Brain microvascular endothelial cell (primary cell): ENCODE measurements around the gene KCTD7.

ENCODE experiments used
- DNase-seq: peaks from one replicate; pipeline ENCODE4 v3.0.0-alpha.2; 2020
- H3K27ac ChIP-seq: fragments of 250-450 bp; sonication (Bioruptor Pico); 2 replicates; pipeline ENCODE4 v1.5.1; 2020; ENCODE audit warnings: mild to moderate bottlenecking, moderate library complexity
- H3K27me3 ChIP-seq: fragments of 250-450 bp; sonication (Bioruptor Pico); replicated peaks from 2 replicates; pipeline ENCODE4 v1.5.1; 2020; ENCODE audit warnings: mild to moderate bottlenecking
- H3K36me3 ChIP-seq: fragments of 250-450 bp; sonication (Bioruptor Pico); replicated peaks from 2 replicates; pipeline ENCODE4 v1.5.1; 2020; ENCODE audit warnings: mild to moderate bottlenecking
- H3K4me3 ChIP-seq: 2 replicates; pipeline ENCODE4 v1.5.1; 2011; ENCODE audit warnings: low read depth, mild to moderate bottlenecking, control low read depth, low read length, moderate library complexity
- in situ Hi-C: cut with HindIII; loops from 2 replicates; pipeline ENCODE4 v1.10.0; 2017; ENCODE audit warnings: low sequenced_read_pairs, low pct_ligation_motif_present
- TF ChIP-seq, protein P1 (sequence below): IDR thresholded peaks from 2 replicates; pipeline ENCODE4 v1.5.1; 2011; ENCODE audit warnings: low read depth, mild to moderate bottlenecking, moderate library complexity, low read length, control low read depth, inconsistent platforms; ENCODE audit errors: missing control alignments

KCTD7 gene

DNA sequence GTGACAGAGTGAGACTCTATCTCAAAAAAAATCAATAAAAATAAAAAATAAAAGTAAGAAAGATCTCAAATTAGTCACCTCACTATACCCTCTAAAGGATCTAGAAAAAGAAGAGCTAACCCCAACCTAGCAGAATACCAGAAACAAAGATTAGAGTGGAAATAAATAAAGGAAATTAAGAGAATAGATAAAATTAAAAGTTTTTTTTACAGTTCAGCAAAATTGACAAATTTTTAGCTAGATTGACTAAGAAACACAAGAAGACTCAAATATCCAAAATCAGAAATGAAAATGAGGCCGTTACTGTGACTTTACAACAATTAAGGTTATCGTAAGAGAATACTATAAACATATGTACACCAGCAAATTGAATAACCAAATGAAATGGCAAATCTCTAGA lies 29.1 kb downstream of the KCTD7 start:
- TF ChIP-seq, protein P1, sequence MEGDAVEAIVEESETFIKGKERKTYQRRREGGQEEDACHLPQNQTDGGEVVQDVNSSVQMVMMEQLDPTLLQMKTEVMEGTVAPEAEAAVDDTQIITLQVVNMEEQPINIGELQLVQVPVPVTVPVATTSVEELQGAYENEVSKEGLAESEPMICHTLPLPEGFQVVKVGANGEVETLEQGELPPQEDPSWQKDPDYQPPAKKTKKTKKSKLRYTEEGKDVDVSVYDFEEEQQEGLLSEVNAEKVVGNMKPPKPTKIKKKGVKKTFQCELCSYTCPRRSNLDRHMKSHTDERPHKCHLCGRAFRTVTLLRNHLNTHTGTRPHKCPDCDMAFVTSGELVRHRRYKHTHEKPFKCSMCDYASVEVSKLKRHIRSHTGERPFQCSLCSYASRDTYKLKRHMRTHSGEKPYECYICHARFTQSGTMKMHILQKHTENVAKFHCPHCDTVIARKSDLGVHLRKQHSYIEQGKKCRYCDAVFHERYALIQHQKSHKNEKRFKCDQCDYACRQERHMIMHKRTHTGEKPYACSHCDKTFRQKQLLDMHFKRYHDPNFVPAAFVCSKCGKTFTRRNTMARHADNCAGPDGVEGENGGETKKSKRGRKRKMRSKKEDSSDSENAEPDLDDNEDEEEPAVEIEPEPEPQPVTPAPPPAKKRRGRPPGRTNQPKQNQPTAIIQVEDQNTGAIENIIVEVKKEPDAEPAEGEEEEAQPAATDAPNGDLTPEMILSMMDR: no peak
- H3K36me3 ChIP-seq: no peaks in the 10 kb centered on the region
- no peak overlapping the region for H3K4me3 ChIP-seq
- DNase-seq: no peak
- H3K27ac ChIP-seq: no peak overlapping the region
- in situ Hi-C loops: no loop called here
- no peaks in the 10 kb centered on the region for H3K27me3 ChIP-seq

DNA sequence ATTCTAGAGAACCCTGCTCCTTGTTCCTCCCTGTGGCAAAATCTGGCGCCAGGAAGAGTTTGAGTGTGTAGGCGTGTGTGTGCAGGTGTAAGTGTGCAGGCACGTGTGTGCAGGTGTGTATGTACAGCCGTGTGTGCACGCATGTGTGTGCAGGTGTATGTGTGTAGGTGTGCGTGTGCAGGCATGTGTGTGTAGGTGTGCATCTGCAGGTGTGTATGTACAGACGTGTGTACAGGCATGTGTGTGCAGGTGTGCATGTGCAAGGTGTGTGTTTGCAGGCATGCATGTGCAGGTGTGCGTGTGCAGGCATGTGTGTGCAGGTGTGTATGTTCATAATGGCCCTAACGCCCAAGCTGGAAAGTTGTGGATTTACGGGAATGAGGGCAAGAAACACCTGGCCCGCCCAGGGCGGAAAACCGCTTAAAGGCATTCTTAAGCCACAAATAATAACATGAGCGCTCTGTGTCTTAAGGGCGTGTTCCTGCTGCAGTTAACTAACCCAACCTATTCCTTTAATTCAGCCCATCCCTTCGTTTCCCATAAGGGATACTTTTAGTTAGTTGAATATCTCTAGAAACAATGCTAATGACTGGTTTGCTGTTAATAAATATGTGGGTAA lies 34.1 kb downstream of the KCTD7 start:
- H3K36me3 ChIP-seq: no peaks in the 10 kb centered on the region
- TF ChIP-seq, protein P1: no peak
- H3K27me3 ChIP-seq: no peaks in the 10 kb centered on the region
- no peak overlapping the region for H3K4me3 ChIP-seq
- DNase-seq: no peak
- in situ Hi-C loops: no loop called here
- no peak overlapping the region for H3K27ac ChIP-seq

DNA sequence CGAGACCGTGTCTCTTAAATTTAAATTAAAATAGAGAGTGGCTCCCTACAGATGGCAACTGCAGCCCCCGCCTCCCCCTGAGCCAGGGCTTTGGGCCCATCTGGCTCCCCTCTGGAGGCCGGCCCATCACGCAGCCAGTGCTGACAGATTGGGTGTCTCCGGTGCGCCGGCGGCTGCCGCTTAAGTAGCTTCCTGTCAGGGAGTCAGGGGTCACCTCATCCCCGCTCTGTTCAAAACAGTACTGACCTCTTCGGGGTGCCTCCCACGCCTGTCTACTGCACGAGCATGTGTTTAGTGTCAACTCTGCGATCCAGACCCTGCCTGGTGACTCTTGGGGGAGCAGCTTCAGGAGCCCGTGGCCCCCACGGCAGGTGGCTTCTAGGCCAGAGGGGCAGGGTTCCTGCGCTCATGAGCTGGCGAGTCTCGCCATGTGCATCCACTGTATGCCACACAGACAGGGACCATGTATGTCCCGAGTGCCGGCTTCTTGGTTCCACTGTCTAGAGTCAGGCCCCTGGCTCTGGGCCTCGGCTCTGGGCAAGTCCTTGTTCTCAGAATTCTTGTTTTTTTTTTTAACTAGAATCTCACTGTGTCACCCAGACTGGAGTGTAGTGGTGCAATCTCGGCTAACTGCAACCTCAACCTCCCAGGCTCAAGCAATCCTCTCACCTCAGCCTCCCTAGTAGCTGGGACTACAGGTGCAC lies 36.1 kb downstream of the KCTD7 start:
- Histone ChIP-seq H3K4me3 (no peak overlapping the region), H3K27ac (no peak overlapping the region), H3K27me3 (no peaks in the 10 kb centered on the region), H3K36me3 (no peaks in the 10 kb centered on the region)
- DNase-seq: no peak
- TF ChIP-seq, protein P1: no peak
- in situ Hi-C loops: no loop called here

DNA sequence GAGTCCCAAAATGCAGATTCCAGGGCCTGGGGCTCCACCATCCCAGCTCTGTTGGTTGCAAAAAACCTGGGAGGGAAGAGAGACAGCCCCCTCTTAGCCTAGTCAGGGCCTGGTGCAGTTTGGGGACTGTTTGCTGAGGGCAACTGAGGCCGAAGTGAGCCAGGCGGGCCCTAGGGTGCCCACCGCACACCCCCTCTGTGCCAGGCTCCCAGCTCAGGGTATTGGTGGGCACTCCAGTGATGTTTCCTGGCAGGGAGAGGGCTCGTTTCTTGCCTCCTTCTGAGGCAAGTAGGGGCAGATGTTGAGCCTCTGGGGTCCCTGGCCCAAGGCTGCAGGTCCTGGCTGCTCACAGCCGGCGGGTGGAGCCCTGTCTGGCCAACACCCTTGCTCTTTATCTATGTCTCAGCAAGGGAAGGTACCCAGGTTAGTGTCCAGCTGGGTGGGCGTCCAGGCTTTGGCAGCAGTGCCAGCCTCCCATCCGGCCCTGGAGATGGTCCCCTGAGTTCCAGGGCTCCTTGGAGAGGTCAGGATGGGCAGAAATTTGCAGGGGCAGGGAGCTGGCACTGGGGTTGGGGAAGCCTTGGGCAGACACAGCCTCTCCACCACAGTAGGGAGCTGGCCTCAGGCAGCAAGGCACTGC lies 37.8 kb downstream of the KCTD7 start:
- Histone ChIP-seq H3K27me3 (no peaks in the 10 kb centered on the region), H3K36me3 (no peaks in the 10 kb centered on the region), H3K27ac (no peak overlapping the region), H3K4me3 (no peak overlapping the region)
- TF ChIP-seq, protein P1: no peak
- DNase-seq: no peak
- in situ Hi-C loops: no loop called here

DNA sequence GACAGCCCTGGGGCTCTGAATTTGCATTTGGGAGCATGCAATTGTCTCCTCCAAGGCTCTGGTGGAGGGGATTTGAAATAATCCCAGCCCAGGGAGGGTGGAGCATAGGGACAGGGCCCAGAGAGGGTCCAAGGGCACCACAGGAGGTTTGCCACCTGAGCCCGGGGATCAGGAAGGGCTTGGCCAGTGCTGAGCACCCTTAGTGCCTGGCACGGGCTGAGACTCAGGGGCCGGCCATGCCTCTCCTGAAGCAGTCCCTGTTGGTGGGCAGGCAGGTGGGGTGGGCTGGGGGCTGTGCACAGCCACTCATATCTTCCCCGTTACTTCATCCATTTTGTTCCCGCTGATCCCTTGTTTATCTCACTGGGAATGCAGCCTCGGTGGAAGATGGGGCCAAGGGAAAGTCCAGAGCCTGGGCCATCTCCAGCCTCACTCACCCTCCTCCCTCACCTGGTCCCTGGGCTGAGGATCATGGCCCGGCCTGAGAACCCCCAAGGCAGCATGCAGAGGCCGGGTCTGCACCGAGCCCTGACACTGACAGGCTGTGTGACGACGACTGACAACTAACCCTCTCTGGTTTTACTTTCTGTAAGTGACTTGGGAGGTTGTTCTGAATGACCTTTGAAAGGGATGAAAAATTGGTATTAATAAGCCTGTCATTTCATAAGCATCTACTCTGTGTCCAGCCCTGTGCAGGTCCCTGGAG lies 38.5 kb downstream of the KCTD7 start:
- Histone ChIP-seq H3K4me3 (no peak overlapping the region), H3K27me3 (no peaks in the 10 kb centered on the region), H3K36me3 (no peaks in the 10 kb centered on the region), H3K27ac (no peak overlapping the region)
- DNase-seq: no peak
- in situ Hi-C loops: no loop called here
- TF ChIP-seq, protein P1: no peak
